Activated CD4-positive, alpha-beta T cell treated with anti-CD3 and anti-CD28 coated beads for 4 hours (primary cell): ENCODE measurements around the gene KCNIP3.
"Not testable (repeated sequence)": the region's sequence is repeated elsewhere in the genome, so short reads cannot be mapped to it uniquely, and the experiment has no call there.

ENCODE experiments used
- DNase-seq, 2 donors: peaks; one replicate each; pipeline ENCODE4 v3.0.0-alpha.2; 2020

Gene KCNIP3

DNA sequence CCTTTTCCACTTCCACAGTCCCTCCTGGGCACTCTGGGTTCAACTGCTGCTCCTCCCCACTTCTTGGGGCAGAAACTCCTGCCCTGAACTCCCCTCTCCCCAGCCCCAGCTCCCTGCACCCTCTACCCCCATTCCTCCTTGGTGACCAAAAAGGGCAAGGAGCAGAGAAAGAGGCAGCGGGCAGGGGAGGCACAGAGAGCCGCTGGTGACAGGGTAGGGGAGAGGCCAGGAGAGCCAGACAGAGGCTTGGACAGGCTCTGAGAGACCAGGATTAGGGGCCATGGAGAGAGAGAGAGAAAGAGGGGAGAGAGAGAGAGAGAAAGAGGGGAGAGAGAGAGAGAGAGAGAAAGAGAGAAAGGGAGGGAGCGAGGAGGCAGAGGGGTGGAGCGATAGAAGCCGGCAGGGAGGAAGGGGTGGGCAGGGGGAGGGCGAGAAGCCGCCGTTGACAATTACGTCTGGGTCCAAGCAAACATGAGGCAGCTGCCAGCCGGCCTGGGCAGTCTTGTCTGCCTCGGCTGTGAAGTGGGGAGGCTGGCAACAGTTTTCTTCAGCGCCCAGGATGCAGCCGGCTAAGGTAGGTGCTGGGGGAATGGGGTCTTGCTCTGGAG lies at the start of gene KCNIP3:
Gene KCNIP3, plus strand, starts transcription at position 468 of the 608 bp plus-strand sequence. Its CDS starts 92 bp downstream, at position 560.
- DNase-seq, result no peak

DNA sequence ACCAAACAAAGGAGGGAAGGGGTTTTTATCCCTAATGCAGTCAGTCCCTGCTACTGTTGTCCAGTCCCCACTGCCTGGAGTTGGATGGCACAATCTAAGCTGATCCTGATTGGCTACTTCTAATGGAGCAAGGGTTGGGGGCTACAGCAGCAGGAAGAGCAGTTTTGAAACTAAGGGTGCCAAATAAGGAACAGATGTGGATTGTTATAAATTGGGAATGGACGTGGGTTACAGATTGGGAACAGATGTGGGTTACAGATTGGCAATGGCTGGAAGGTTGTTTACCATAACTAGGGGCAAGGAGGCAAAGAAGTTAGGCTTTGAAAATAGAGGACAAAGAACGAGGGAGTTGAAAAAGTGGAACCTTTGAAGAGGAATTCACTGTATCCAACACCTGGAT lies 38.9 kb upstream of the KCNIP3 start:
- DNase-seq, result no peak

DNA sequence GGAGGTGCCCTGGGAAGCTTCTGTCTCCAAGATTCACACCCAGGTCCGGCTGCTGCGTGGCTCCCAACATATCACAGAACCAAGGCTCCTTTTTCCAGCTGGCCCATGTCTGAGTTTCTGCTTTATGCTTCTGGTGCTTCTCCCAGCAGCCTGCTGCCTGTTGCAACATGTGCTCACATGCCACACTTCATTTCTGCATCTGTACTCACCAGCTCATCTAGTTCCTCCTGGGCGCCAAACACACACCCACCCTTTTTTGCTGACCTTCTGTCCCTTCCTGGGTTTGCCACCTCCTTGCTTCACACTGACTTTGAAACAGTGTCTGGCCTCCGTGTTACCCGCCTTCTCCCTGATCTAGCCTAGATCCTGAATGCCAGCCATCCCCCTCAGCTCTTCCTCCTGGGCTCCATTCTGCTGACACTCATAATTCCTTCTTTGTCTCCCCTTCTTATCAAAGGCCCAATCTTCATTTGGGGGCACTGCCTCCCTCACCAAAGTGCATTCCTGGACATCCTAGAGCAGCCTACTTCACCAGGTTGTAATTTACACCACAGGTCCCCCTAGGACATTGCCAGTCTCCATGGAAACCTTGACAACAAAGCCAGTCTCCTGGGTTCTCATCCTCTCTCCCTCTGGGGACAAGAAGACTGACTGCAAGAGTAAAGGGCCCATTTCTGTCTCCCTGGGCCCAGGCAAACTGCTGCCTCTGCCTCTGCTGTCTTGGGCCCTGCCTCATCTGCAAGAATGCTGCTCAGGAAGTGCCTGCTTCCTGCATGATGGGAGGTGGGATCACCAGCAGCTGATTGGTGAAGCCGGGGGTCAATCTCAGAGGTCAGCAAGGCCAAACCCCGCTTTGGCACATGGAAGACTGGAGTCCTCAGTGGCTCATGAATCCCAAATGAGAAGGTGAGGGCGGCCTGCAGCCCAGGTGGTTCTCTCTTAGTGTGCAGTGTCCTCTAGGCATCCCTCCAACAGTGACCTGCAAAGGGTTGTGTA lies 36.8 kb upstream of the KCNIP3 start:
- no peak for DNase-seq

DNA sequence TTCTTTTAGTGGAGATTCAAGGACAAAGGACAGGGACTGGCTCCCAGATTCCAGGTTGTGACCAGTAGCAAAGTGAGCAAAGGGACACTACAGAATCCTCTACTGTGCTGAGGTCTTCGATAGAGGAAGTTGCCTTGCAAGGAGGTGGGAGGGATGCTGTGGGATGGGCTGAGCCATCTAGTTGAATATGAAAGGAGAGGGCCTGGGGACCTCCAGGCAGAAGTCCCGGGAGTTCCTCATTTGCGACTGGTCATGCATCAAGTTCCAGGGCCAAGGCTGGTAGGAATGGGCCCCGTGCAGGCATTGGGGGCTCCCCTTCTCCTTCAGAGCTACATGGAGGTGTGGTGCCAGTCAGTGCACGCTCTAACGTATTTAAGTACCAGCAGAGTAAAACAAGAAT lies 35.5 kb upstream of the KCNIP3 start:
- no peak for DNase-seq

DNA sequence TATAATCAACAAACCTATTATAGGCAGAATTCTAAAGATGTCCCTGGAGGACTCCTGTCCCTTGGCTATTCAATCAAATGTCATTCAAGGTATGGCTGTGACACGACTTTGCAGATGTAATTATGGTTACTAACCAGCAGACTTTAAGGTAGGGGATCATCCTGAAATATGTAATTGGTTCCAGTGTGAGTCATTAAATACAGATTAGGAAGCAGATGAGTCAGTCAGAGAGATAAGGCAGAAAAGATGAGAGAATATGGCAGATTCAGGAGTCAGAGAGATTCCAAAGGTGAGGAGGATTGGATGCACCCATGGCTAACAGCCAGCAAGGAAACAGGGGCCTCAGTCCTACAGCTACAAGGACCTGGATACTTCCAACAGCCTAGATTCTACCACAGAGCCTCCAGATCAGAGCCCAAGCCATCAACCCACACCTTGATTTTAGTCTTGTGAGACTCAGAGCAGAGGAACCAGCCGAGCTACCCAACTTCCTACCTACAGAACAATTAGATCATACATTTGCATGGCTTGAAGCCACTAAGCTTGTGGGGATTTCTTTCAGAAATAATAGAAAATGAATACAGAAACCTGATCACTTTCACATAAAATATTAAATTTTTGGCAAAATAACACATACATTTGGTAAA lies 34.1 kb upstream of the KCNIP3 start:
- no peak for DNase-seq

DNA sequence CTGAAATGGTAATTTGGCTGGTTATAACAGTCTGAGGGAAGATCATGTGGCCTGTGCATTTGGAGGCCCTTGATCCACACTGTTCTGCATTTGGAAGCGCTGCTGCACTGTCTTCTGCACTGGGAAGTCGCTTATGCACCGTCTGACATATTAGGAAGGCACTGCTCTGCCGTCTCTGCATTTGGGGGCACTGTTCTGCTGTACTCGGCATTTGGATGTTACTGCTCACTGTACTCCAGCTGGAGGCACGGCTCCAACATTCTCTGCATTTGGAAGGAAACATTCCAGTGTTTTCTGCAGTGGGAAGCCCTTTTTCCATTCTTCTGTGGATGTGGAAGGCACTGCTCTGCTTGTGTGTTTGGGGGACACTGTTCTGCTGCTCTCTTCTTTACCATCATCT lies 32.5 kb upstream of the KCNIP3 start:
- no peak for DNase-seq

DNA sequence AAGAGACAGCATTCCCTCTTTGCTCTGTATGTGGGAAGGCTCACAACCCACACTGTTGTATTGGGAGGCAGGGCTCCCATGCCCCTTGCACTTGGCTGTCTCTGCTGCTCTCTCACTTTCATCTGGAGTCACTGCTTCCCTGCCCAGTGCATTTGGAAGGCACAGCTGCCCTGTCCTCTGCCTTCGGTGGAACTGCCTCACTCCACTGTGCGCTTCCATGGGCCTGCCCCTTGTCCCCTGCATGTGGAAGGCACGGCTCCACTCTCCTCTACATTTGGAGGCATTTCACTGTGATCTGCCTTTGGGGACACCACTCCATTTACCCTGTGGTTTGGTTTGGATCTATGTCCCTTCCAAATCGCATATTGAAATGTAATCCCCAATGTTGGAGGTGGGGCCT lies 32.0 kb upstream of the KCNIP3 start:
- DNase-seq, result no peak

DNA sequence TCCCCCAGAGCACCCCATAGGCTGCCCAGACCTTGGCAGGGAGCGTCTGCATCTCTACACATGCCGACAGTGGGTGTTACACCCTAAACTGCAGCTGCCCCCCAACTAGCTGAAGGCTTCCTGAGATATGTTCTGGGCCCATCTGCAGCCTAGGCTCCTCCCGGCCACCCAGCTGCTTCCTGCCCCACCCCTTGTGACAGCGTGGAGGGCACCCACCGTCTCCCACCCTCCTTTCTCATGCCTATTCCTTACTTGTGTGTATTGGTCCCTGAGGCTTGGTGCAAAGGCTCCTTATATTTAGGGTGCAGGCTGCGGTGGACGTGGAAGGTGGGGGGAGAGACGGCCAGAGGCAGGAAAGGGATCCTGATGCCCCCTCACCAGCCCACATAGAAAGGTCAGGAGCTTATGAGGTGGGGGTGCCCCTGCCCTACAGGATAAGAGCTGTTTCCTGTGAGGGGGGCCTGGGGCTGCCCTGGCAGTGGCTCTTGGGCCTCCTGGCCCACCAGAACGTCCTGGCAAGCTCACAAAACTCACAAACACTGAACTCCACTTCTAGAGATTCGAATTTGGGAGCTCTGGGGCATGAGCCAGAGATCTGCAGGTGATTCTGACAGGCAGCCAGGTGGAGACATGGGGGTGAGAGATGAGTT lies 30.2 kb upstream of the KCNIP3 start:
- no peak for DNase-seq

DNA sequence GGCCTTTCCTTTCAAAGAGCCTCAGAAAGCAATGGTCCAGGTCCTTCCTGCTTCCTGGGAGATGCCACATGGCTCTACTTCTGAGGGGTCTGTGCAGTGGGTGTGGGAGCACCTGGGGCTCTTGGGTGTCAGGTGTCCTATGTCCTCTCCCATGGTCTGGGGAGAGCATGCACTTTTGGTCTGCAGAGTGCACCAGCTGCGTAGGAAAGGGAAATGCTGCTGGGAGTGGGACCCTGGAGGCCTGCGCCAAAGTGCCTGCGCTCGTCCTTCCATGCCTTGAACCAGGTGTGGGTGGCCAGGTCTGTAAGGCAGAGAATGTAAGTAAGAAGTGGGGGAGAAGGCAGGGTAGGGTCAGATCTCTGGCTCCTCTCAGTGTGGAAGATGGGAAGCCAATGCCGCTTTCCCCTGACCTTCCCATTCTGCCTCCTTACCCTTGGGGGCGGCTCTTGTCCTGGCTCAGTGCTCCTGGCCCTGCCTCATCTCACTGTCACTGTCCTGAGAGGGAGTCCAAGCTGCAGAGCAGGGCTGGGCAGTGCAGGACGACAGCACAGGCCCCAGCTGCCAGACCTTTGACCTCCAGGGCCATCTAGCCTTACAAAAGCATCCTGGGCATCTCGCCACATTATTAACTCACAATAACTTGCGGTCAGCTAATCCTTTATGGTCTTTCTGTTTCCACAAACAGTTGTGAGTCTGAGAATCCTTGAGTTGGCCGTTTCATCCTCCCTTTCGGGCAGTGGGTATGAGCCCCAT lies 29.5 kb upstream of the KCNIP3 start:
- no peak for DNase-seq

DNA sequence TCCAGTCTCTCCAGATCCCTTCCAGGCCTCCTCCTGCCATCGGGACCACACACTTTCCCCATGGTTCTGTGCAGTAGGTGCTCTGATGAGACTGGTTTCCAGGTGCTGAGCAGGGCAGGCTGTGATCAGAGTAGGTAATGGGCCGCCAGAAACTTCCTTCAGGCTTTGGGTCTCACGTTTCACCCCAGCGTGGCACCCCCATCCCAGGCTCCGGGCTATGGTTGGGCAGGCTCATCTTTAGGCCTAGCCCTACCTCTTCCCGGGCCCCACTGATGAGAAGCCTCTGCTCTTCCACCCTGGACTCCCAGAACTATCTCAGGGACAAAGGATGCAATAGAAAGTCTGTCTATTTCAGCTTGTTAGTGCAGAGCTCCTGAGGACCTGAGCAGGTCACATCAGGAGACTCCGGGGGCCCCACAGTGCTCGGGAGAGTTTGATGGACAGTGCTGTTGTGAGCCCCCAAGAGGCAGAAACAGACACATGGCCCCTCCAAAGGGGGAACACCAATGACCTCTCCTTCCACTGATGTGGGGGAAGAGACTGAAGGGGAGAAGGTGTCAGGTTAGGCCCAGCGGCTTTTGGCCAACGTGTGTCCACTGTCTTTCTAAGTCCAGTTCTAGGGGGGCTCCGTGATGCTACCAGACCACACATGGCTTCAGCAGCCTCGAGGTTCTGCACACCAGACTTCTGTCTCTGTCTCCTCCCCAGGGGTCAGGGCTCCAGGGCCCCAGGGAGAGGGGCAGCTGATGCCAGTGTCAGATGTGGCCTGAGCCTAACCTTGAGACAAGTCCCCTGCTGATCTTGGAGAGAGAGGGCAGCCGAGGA lies 28.7 kb upstream of the KCNIP3 start:
- DNase-seq, result no peak

DNA sequence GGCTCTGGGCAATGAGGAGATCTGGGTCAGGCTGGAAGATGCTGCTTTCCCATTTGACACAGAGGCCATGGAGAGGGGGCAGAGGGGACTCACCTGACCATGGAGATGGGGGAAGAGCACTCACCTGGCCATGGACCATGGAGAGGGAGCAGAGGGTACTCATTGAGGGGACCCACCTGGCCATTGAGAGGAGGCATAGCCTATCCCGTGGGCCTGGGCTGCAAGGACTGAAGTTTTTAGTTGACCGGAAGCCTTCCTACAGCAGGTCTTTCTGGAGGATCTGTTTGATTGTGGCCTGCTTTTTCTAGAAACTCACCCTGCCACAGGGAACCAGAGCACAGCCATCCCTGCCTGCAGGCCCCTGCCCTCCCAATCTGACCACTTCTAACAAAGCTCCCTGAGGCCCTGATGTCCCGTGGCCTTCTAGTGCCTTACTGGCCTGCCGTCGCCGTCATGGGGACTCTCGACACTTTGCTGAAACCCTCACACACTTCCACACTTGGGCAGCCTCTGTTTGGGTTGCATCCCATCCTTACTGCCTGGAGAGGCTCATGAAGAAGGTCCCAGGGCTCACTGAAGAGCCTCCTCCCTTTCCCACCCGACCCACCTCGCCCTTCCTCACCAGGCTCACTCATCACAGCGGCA lies 28.0 kb upstream of the KCNIP3 start:
- DNase-seq, result no peak

DNA sequence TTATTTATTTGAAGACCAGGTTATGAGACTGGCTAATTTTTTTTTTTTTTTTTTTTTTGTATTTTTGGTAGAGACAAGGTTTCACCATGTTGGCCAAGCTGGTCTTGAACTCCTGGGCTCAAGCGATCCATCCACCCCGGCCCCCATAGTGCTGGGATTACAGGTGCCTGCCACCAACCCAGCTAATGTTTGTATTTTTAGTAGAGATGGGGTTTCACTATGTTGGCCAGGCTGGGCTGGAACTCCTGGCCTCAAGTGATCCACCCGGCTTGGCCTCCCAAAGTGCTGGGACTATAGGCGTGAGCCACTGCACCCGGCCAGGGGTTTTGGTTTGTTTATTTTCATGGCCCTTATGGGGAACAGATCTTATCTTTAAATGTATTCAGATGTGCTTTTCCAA lies 27.4 kb upstream of the KCNIP3 start:
- not testable (repeated sequence) for DNase-seq

DNA sequence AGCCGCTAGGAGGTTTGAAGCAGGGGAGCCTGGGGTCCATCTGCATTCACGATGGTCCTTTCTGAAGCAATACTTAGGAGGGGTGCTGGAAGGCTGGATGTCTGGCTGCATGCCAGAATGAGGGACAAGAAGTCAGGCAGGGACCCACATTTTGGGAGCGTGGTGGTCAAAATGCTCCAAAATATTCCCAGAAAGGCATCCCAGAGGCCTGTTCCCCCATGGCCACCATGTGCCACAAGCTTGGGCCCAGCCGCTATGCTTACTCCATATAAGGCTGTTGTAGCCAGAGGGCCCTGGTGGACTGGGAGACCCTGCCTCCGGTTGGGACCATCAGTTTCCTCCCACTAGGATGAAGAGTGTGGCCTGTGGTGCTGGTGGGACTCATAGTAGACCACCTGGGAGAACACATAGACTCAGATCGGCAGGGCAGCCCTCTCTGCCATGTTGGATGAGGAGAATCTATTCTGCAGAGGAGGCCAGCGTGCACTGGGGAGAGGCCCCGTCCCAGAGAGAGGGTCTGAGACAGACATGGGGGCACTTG lies 26.5 kb upstream of the KCNIP3 start:
- no peak for DNase-seq

DNA sequence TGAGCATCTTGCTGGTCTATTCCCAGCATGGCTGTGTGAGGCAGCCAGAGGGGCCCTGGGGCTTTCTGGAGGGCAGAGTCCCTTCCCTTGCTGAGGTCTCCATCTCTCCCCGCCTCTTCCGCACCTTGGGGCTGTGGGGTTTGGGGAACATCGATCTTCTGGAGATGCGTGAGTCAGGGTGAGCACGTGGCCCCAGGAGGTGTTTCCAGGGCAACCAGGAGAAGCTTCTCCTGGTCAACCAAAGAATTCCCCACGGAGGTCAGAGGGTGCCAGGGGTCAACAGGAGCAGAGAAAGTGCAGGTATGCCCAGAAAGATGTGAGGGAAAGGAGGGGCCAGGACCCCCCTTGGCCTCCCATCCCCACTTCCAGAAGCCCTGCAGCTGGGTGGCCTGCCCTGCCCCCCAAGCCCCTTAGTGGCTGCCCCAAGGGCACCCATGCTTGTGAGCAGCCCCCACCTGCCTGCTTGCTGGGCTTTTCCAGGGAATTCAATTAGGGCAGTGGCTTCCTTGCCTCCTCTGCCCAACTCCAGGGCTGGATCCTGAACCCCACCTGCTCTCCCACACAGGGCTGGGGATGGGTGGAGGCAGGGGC lies 25.7 kb upstream of the KCNIP3 start:
- DNase-seq, result no peak

DNA sequence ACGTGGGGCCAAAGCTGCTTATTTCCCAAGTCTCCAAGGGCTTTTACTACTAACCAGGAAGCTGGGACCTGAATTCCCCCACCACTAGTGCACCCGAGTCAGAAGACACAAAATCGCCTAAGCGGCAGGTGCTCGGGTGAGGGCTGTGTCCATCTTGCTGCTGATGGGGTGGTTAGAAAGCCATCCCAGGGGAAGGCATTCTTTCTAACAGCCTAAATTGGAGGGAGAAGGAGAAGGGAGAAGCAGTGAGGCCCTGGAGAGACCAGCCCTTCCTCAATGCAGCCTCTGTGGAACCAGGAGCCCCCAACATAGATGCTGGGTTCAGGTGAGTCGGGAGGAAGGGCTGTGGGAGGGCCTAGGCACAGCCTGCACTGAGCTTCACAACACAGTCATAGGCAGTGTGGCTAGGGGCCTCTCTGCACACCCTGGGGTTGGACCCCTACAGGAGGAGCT lies 24.8 kb upstream of the KCNIP3 start:
- DNase-seq, result no peak

DNA sequence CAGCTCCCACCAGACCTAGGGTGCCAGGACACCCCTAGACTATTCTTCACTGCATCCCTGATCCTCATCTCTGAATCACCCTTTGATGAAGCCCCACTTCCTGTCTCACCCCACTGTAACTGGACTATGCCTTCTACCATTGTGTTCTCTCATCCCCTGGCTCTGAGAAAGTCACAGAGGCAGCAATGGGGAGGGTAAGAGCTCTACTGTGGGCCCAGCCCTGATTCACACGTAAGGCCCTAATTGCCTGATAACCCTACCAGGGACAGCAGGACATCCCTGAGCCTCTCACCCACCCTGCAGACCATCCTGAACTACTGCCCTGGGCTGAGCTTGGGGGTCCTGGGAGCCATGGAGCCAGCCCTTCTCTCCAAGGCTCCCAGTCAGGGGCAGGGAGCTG lies 24.4 kb upstream of the KCNIP3 start:
- no peak for DNase-seq

DNA sequence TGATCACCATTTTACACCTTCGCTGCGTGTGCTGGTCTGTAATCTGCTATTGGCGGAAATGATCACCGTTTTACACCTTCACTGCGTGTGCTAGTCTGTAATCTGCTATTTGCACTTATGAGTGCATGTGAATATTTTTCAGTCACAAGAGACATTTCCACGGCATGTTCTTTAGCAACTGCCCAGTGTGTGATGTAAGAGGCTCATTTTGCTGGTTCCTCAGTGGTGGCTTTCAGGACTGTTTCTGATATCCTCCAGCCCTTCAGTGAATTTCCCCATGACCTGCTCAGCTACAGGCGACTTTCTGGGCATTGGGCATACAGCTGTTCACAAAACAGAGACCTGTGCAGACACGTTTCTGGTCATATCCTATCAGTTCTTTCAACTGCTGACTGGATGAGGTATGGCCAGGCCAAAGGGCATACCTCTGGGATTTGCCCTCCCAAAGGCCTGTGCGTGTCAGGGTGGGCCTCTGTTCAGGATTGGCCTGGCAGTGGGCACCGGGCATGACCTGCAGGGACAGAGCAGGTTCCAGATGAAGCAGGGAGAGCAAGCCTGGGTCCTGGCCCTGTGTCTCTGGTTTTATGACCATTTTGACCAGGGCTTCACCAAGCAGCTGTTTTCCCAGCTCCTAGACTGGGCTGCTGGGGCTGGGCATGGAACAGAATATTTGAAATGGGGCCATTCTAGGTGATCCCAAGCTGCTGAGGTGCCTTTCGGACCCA lies 23.4 kb upstream of the KCNIP3 start:
- no peak for DNase-seq

DNA sequence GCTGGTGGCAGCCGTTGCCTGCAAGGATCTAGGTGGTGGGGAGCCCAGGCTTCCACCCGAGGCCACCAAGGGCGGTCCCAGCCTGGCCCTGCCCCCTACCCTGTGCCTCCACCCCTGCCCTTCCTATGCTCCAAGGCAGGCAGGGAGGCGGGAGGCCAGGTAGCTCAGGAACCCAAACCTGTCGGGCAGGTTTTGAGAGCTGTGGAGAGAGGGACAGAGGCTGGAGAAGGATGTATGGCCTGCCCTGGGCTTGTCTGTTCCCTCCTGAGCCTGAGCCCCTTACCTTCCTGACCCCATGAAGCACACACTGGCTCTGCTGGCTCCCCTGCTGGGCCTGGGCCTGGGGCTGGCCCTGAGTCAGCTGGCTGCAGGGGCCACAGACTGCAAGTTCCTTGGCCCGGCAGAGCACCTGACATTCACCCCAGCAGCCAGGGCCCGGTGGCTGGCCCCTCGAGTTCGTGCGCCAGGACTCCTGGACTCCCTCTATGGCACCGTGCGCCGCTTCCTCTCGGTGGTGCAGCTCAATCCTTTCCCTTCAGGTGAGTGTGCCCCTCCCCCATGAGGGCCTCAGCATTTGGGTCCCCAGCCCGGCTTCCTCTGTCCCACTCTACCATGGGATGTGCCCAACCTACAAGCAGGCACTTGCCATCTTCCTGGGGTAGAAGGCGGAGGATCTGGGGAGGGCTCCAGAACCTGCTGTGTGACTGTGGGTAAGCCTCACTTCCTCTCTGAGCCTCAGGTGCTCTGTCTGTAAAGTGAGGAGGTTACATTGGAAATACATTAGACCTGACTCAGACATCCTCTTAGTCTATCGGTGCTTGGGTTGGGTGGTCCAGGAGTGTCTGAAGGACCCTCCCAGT lies 22.6 kb upstream of the KCNIP3 start, which contains the start of gene PROM2:
Gene PROM2, plus strand, starts transcription at position 159 of the 860 bp plus-strand sequence. Its CDS starts 137 bp downstream, at position 296.
- no peak for DNase-seq
